ENCODE results near the gene ARFGEF2. TPM values are rescaled to one million over a fixed set of nuclear protein-coding genes. Genes with fewer than 3 reads are reported as not detected.

ARFGEF2 gene
- total and polyA plus RNA-seq, 2 donors (not counting 3 experiments of a cell fraction or from before 2014, with no cell fraction given): 12.7 to 32.6 TPM

DNA sequence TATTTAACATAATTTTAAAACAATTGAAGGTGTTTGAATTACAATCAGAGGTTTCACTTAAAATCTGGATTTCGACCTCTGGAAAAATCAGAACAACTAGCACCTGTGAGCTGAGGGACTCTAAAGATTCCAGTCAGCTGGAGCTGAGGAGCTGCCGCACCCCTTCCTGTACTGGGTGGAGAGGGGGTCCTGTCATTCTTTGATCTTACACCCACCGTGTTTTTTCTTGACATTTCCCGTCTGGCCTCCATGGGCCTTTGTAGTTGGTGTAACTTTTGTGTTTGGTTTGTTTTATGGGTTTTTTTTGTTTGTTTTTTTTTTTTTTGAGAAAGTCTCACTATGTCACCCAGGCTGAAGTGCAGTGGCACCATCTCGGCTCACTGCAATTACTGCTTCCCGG is 17.2 kb downstream of the ARFGEF2 start:
- H4K20me1 ChIP-seq (replicated peaks; ENCODE audit: control insufficient read depth, extremely low read depth, insufficient read depth, low read length): no peaks in the 10 kb centered on the region
- H3K36me3 ChIP-seq (ENCODE audit: control insufficient read depth in 2 of 2, extremely low read depth in 1 of 2, insufficient read depth in 2 of 2, low read length in 2 of 2): peaks cover 3 to 10% of the 10 kb centered on the region in 2 experiments
- dilution Hi-C loops (cut with MboI; ENCODE audit: extremely low pct_ligation_motif_present, low sequenced_read_pairs) (no loop called here), intact Hi-C loops (cut with micrococcal nuclease) (no loop called here)
- H3K4me2 ChIP-seq (ENCODE audit: insufficient read depth, low read length): no peak overlapping the region
- H2AFZ ChIP-seq (ENCODE audit: low read depth, low read length): no peak overlapping the region
- no TSS peak for BruUV-seq (replicated peaks)
- no peaks in the 10 kb centered on the region for H3K9me3 ChIP-seq (replicated peaks; ENCODE audit: control insufficient read depth, insufficient read depth, low read length)
- POLR2A ChIA-PET: no interaction called here
- no peaks in the 10 kb centered on the region for H3K9me1 ChIP-seq (replicated peaks; ENCODE audit: control insufficient read depth, extremely low read depth, insufficient read depth, low read length)
- no peak overlapping the region for H3K27ac ChIP-seq (ENCODE audit: insufficient read depth, low read depth, low read length)
- no peaks in the 10 kb centered on the region for H3K4me1 ChIP-seq (ENCODE audit: control insufficient read depth, extremely low read depth, insufficient read depth, low read length)
- H3K79me2 ChIP-seq (ENCODE audit: control insufficient read depth, insufficient read depth, low read length): peaks cover 44% of the 10 kb centered on the region
- no peak for DNase-seq (ENCODE audit: low read depth, low spot score)
- H3K4me3 ChIP-seq (replicated peaks in 1 of 3; ENCODE audit: insufficient read depth in 1 of 3, low read depth in 1 of 3, low read length in 3 of 3): no peak overlapping the region
- TF ChIP-seq POLR2AphosphoS5 (IDR thresholded peaks at IDR 0.05; ENCODE audit: insufficient read depth, low read depth, low read length): no peak
- TF ChIP-seq, protein P1, sequence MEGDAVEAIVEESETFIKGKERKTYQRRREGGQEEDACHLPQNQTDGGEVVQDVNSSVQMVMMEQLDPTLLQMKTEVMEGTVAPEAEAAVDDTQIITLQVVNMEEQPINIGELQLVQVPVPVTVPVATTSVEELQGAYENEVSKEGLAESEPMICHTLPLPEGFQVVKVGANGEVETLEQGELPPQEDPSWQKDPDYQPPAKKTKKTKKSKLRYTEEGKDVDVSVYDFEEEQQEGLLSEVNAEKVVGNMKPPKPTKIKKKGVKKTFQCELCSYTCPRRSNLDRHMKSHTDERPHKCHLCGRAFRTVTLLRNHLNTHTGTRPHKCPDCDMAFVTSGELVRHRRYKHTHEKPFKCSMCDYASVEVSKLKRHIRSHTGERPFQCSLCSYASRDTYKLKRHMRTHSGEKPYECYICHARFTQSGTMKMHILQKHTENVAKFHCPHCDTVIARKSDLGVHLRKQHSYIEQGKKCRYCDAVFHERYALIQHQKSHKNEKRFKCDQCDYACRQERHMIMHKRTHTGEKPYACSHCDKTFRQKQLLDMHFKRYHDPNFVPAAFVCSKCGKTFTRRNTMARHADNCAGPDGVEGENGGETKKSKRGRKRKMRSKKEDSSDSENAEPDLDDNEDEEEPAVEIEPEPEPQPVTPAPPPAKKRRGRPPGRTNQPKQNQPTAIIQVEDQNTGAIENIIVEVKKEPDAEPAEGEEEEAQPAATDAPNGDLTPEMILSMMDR (IDR thresholded peaks at IDR 0.05; ENCODE audit: extremely low read depth in 1 of 2, insufficient read depth in 1 of 2, low read depth in 1 of 2, low read length in 2 of 2): no peak
- no peak for TF ChIP-seq JUN (IDR thresholded peaks at IDR 0.05; ENCODE audit: borderline replicate concordance, insufficient read depth, insufficient read length, low read depth)
- TF ChIP-seq MYC (IDR thresholded peaks at IDR 0.05; ENCODE audit: low read depth, low read length): no peak
- no peak for TF ChIP-seq FOS (IDR thresholded peaks at IDR 0.05; ENCODE audit: borderline replicate concordance, insufficient read depth, low read length)
- no peak for TF ChIP-seq GATA2 (IDR thresholded peaks at IDR 0.05; ENCODE audit: insufficient read depth, insufficient read length, low read depth, low read length)
- no peak for TF ChIP-seq EZH2 (IDR thresholded peaks at IDR 0.05; ENCODE audit: borderline replicate concordance, low read depth, low read length, severe bottlenecking)
- TF ChIP-seq POLR2A (IDR thresholded peaks at IDR 0.05; ENCODE audit: low read depth, low read length): no peak
- no peak for TF ChIP-seq MAX (IDR thresholded peaks at IDR 0.05; ENCODE audit: insufficient read depth, insufficient read length)
- no peaks in the 10 kb centered on the region for H3K27me3 ChIP-seq (ENCODE audit: control insufficient read depth in 2 of 2, insufficient read depth in 2 of 2, low read length in 2 of 2)
- no peak for FAIRE-seq
- no peak overlapping the region for H3K9ac ChIP-seq (replicated peaks; ENCODE audit: extremely low read depth, insufficient read depth, low read length)
- CTCF ChIA-PET: interaction anchor here (1.3 to 1.4 kb wide), 2 partner anchors 10 to 45 kb away, joined by 3 to 4 read pairs; no protein-coding TSS in a partner anchor
